ENCODE measurements around the gene SPRYD3.

DNA sequence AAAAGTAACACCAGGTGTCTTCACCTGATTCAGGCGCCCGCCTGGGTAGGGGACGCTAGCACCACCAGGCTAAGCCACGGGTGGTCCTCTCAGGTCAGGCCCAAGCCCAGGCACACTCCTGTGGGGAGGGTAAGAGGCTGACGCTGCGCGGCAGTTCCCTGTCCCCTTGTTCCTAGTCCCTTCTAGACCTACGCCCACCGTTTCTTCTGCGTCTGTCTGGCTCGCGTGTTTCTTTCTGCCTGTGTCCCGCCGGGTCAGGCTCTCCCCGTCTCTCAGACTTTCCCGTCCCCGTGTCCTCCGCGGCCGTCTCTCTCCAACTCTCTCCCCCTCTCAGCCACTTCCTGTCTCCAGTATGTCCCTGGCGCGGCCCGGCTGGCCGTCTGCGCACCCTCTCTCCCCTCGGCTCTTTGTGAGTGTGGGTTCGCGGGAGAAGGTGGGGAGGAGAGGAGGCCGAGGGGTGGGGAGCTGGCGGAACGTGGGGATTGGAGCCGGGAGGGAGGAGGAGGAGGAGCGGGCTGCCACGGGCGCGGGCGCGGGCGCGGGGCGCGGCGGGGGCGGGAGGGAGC is 32.5 kb downstream of the SPRYD3 start:
- TF ChIP-seq, protein P1, sequence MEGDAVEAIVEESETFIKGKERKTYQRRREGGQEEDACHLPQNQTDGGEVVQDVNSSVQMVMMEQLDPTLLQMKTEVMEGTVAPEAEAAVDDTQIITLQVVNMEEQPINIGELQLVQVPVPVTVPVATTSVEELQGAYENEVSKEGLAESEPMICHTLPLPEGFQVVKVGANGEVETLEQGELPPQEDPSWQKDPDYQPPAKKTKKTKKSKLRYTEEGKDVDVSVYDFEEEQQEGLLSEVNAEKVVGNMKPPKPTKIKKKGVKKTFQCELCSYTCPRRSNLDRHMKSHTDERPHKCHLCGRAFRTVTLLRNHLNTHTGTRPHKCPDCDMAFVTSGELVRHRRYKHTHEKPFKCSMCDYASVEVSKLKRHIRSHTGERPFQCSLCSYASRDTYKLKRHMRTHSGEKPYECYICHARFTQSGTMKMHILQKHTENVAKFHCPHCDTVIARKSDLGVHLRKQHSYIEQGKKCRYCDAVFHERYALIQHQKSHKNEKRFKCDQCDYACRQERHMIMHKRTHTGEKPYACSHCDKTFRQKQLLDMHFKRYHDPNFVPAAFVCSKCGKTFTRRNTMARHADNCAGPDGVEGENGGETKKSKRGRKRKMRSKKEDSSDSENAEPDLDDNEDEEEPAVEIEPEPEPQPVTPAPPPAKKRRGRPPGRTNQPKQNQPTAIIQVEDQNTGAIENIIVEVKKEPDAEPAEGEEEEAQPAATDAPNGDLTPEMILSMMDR (IDR thresholded peaks at IDR 0.05), result no peak
- TF ChIP-seq POLR2A (IDR thresholded peaks at IDR 0.05), result peak; percentile 82 to 97

Measured in heart left ventricle (tissue), 13 donors.